Limb (tissue), 2 donors: Measurements from ENCODE around the gene ZFYVE19.

Source experiments
- DNase-seq, 2 donors: peaks; one replicate each; pipeline ENCODE4 v3.0.0-alpha.2; 2016; ENCODE audit errors: extremely low spot score in 2 of 2

ZFYVE19 gene

GRCh38 chr15:40775740-40776536, 31.0 kb upstream of the ZFYVE19 start:
- no peak for DNase-seq

- no peak for DNase-seq
These were observed 30.2 kb upstream of the ZFYVE19 start for GRCh38 chr15:40776537-40777141.

GRCh38 chr15:40782609-40783227, 24.2 kb upstream of the ZFYVE19 start:
- DNase-seq, result peak in 1 of 2 donors; percentile 63

GRCh38 chr15:40785164-40785563, 21.7 kb upstream of the ZFYVE19 start:
- no peak for DNase-seq

- no peak for DNase-seq
These were observed 21.1 kb upstream of the ZFYVE19 start for GRCh38 chr15:40785814-40786213.

GRCh38 chr15:40787344-40787841, 19.5 kb upstream of the ZFYVE19 start:
- DNase-seq, result no peak

- no peak for DNase-seq
These were observed 18.9 kb upstream of the ZFYVE19 start for GRCh38 chr15:40787991-40788390.

GRCh38 chr15:40789119-40789518, 17.8 kb upstream of the ZFYVE19 start:
- DNase-seq, result no peak

DNA sequence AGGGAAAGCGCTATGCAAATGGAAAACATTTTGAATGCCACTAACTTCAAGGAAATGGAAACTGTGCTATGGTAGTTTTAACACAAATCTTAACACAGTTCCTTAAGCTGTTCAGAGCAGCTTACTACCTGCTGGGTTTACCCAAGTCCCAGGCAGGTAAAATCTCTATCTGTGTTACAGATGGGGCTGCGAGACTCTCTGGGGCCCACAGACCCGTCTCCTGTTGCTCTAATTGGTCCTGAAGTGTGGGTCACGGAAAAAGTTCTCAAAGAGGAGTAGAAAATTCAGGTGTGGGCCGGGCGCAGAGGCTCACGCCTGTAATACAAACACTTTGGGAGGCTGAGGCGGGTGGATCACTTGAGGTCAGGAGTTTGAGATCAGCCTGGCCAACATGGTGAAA, 16.9 kb upstream of the ZFYVE19 start:
- no peak for DNase-seq

DNA sequence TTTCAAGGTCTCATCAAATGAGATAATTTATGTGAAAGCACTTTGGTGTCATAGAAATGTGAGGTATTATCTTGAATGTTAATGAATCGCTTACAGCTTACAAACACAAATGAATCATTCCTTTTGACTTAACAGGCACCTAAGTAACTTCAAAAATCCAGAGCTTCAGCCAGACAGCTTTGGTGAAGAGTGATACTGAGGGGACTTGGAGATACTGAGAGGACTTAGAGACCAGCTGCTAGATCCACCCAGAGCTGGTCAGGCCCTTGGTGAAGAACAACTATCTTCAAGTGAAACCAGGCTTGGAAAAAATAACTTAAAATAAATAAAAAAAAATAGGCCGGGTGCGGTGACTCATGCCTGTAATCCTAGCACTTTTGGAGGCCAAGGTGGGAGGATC, 16.2 kb upstream of the ZFYVE19 start:
- DNase-seq, result no peak

- no peak for DNase-seq
These were observed 14.5 kb upstream of the ZFYVE19 start for GRCh38 chr15:40792394-40792793.

DNA sequence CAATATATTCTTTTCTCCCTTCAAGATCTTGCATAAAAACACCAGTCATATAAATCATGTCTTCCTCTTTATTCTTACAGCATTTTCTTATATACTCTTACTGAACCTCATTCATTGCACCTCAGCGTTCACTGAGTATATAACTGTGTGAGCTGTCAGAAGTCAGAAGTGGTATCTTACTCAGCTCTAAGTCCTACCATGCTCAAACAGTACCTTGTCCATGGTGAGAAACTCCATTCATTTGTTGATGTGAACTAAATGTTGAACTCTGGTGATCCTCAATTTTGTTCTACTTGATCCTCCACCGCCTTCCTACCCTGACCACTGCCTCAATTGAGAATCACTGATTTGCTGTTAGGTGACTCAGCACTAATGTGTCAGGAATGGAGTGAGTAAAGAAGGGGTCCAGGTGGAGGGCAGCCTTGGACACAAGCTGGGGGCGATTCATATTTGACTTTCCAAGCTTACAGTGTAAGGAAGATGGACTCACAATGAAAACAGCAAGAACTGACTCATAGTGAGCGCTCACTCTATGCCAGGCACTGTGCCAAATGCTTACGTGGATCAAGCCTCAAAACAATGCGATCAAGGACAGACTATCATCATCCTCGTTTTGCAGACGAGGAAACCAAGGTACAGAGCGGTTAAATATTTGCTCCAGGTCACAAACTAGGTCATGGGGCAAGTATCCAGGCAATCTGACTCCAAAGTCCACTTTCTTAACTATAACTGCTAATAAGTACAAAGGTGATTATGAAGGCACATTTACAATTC, 13.5 kb upstream of the ZFYVE19 start:
- no peak for DNase-seq

DNA sequence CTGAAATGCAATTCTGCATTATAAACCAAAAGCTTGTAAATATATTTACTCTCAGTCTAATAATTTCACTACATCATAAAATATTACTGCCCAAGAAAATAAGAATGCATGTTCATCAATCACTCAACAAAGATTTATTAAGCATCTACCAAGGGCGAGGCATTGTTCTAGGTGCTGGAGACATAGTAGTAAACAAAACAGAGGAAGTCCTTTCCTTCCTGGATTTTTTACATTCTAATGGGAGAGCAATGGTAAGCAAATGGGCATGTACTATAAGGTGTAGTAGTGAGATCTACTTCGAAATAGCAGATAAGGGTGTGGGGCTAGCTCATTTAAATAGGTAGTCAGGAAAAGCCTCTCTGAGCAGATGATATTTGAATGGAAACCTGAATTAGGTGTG, 10.8 kb upstream of the ZFYVE19 start:
- DNase-seq, result no peak

DNA sequence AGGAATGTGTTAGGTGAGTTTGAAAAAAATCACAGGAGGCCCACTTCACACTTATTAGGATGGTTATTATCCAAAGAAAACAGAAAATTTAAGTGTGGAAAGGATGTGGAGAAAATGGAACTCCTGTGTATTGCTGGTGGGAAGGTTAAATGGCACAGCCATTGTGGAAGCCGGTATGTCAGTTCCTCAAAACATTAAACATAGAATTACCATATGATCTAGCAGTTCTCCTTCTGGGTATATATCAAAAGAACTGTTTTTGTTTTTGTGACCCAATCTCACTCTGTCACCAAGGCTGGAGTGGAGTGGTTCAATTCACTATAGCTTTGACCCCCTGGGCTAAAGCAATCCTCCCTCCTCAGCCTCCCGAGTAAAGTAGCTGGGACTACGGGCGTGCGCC, 10.4 kb upstream of the ZFYVE19 start:
- DNase-seq, result no peak

DNA sequence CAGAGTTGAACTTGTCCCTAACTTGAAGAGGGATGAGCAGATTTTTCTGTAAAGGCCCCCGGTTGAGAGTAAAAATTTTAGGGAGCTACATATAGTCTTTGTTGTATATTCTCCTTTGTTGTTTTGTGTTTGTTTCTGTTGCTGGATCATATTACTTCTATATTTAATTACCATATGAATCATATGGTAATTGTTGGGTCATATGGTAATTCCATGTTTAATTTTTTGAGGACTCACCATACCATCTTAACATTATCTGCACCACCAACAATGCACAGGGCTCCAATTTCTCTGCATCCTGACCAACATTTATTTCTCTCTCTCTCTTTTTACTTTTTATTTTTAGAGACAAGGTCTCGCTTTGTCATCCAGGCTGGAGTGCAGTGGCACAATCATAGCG, 7.4 kb upstream of the ZFYVE19 start:
- DNase-seq, result no peak

DNA sequence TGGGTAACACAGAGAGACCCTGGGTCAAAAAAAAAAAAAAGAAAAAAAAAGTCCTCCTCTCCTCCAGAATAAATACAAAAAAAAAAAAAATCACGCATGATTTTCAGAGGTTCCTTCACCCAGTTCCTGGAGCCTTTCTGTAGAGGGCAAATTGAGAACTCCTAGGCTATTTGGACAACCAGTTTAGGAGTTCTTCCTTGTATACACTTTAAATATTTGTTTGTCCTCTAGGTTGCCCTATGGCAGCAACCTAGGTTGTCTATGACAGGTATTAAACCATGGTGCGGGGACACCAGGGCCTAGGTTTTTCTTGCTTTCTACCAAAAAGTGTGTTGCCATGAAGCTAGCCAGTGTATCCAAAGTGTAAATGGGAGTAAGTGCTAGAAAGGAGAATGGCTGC, 3.8 kb upstream of the ZFYVE19 start:
- DNase-seq, result no peak

DNA sequence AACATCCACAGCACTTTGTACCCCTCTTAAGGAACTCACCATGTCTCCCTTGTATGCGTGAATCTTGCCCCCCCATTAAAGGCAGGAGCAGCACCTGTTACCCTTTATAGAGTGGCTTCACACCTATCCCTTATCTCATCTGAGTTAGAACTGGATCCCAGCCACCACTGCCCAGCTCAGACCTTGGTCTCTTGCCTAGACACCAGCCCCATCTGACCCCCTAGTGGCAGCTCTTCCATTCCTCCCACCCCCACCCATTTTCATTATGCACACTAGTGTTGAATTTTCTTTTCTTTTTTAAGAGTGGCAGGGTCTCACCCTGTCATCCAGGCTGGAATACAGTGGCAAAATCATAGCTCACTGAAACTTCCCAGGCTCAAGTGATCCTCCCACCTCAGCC, 3.2 kb upstream of the ZFYVE19 start:
- no peak for DNase-seq

- no peak for DNase-seq
These were observed 239 bp upstream of the ZFYVE19 start for GRCh38 chr15:40806672-40807027.

DNA sequence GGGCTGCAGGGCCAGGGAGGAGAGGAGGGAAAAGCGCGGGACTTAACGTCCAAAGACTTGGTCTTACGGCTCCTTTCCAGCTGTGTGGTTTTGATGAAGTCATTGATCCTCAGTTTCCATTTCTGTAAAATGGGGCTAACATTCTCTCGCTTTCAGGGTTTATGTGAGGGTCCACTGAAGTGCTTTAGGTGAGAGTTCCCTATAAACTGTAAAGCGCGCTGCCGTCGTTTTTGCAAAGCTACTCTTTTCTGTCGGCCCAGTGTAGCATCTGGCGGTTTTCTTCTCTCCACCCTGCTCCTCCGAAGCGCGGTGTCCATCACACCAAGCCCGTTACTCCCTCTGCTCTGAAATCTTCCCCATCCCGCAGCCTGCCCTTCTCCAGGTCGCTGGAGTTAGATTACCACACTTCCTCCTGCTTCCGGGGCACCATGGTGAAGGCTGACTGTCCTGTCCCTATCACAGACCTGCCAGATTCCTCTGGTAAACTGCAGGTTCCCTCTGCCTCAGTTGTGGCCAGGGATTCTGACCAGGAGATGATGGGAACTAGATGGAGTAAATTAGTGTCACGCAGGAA, 1.1 kb downstream of the ZFYVE19 start:
- DNase-seq, result no peak

GRCh38 chr15:40808861-40809450, 2.1 kb downstream of the ZFYVE19 start:
- no peak for DNase-seq

- no peak for DNase-seq
These were observed 6.0 kb downstream of the ZFYVE19 start for GRCh38 chr15:40812721-40813425.
